ENCODE data around the gene SEC24D.
A peak's percentile ranks its signal among the peaks of the same experiment; 100 is the strongest.

Gene SEC24D

GRCh38 chr4:118845552-118846050 lies 9.7 kb upstream of the SEC24D start:
- no peak for DNase-seq (ENCODE audit: low read depth)

- no peak for DNase-seq (ENCODE audit: low read depth)
These were observed 7.3 kb upstream of the SEC24D start for GRCh38 chr4:118843237-118843636.

- no peak for DNase-seq (ENCODE audit: low read depth)
These were observed 6.1 kb upstream of the SEC24D start for GRCh38 chr4:118842055-118842454.

GRCh38 chr4:118839221-118839927 lies 3.4 kb upstream of the SEC24D start:
- no peak for DNase-seq (ENCODE audit: low read depth)

- DNase-seq (ENCODE audit: low read depth) = no peak
These were observed 1.2 kb upstream of the SEC24D start for GRCh38 chr4:118837121-118837507.

- DNase-seq (ENCODE audit: low read depth) = peak; percentile 29
These were observed 585 bp upstream of the SEC24D start for GRCh38 chr4:118836301-118837120.

- DNase-seq (ENCODE audit: low read depth) = peak; percentile 54
These were observed 861 bp downstream of the SEC24D start for GRCh38 chr4:118834960-118835569.

- DNase-seq (ENCODE audit: low read depth) = no peak
These were observed 1.9 kb downstream of the SEC24D start for GRCh38 chr4:118834070-118834469.

GRCh38 chr4:118833192-118833820 lies 2.6 kb downstream of the SEC24D start:
- no peak for DNase-seq (ENCODE audit: low read depth)

GRCh38 chr4:118829107-118829506 lies 6.8 kb downstream of the SEC24D start:
- DNase-seq (ENCODE audit: low read depth) = no peak

GRCh38 chr4:118826723-118827444 lies 9.0 kb downstream of the SEC24D start:
- DNase-seq (ENCODE audit: low read depth) = no peak

GRCh38 chr4:118825799-118826198 lies 10.1 kb downstream of the SEC24D start:
- DNase-seq (ENCODE audit: low read depth) = no peak

GRCh38 chr4:118824141-118824540 lies 11.8 kb downstream of the SEC24D start:
- DNase-seq (ENCODE audit: low read depth) = no peak

GRCh38 chr4:118823471-118823870 lies 12.5 kb downstream of the SEC24D start:
- no peak for DNase-seq (ENCODE audit: low read depth)

GRCh38 chr4:118821590-118822293 lies 14.2 kb downstream of the SEC24D start:
- no peak for DNase-seq (ENCODE audit: low read depth)

GRCh38 chr4:118817178-118817930 lies 18.6 kb downstream of the SEC24D start:
- DNase-seq (ENCODE audit: low read depth) = no peak

GRCh38 chr4:118816538-118817177 lies 19.3 kb downstream of the SEC24D start:
- no peak for DNase-seq (ENCODE audit: low read depth)

GRCh38 chr4:118814891-118815290 lies 21.0 kb downstream of the SEC24D start:
- no peak for DNase-seq (ENCODE audit: low read depth)

GRCh38 chr4:118814058-118814457 lies 21.9 kb downstream of the SEC24D start:
- no peak for DNase-seq (ENCODE audit: low read depth)

GRCh38 chr4:118813561-118813960 lies 22.4 kb downstream of the SEC24D start:
- DNase-seq (ENCODE audit: low read depth) = no peak

Measured in CMK (cell line).